ENCODE measurements around the gene FBXL20.
A peak's percentile ranks its signal among the peaks of the same experiment; 100 is the strongest.
"Not testable (repeated sequence)": the region's sequence is repeated elsewhere in the genome, so short reads cannot be mapped to it uniquely, and the experiment has no call there.

The FBXL20 gene

GRCh38 chr17:39284685-39285084, 116.7 kb downstream of the FBXL20 start:
- TF ChIP-seq, protein P1, sequence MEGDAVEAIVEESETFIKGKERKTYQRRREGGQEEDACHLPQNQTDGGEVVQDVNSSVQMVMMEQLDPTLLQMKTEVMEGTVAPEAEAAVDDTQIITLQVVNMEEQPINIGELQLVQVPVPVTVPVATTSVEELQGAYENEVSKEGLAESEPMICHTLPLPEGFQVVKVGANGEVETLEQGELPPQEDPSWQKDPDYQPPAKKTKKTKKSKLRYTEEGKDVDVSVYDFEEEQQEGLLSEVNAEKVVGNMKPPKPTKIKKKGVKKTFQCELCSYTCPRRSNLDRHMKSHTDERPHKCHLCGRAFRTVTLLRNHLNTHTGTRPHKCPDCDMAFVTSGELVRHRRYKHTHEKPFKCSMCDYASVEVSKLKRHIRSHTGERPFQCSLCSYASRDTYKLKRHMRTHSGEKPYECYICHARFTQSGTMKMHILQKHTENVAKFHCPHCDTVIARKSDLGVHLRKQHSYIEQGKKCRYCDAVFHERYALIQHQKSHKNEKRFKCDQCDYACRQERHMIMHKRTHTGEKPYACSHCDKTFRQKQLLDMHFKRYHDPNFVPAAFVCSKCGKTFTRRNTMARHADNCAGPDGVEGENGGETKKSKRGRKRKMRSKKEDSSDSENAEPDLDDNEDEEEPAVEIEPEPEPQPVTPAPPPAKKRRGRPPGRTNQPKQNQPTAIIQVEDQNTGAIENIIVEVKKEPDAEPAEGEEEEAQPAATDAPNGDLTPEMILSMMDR (IDR thresholded peaks at IDR 0.05; ENCODE audit: extremely low read depth, missing control alignments): no peak
- no peak for DNase-seq (ENCODE audit: low spot score)

GRCh38 chr17:39283896-39284295, 117.5 kb downstream of the FBXL20 start:
- no peak for DNase-seq (ENCODE audit: low spot score)
- TF ChIP-seq, protein P1 (IDR thresholded peaks at IDR 0.05; ENCODE audit: extremely low read depth, missing control alignments): no peak

- no peak for DNase-seq (ENCODE audit: low spot score)
- TF ChIP-seq, protein P1 (IDR thresholded peaks at IDR 0.05; ENCODE audit: extremely low read depth, missing control alignments): no peak
These were observed 118.3 kb downstream of the FBXL20 start for GRCh38 chr17:39283098-39283497.

- TF ChIP-seq, protein P1 (IDR thresholded peaks at IDR 0.05; ENCODE audit: extremely low read depth, missing control alignments): no peak
- no peak for DNase-seq (ENCODE audit: low spot score)
These were observed 119.6 kb downstream of the FBXL20 start for GRCh38 chr17:39281806-39282205.

- not testable (repeated sequence) for DNase-seq (ENCODE audit: low spot score)
These were observed 123.2 kb downstream of the FBXL20 start for GRCh38 chr17:39278246-39278645.

DNA sequence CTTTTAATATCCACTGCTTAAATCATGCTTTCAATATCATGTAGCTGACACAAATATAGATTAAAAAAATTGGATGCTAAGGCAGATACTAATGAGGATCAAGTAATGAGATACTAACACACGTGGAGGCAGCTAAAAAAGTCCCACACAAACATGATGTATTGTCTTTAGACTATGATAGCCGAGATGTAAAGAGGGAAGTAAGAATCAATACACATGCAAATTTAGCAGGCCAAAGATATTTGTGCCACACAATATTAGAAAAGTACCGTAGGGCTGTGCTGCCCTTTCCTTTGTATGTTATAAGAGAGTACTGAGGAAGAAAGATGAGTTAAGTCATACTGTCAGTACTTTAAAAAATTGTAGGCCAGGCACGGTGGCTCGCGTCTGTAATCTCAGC, 124.3 kb downstream of the FBXL20 start:
- TF ChIP-seq, protein P1 (IDR thresholded peaks at IDR 0.05; ENCODE audit: extremely low read depth, missing control alignments): no peak
- peak; percentile 25 for DNase-seq (ENCODE audit: low spot score)

- no peak for DNase-seq (ENCODE audit: low spot score)
- TF ChIP-seq, protein P1 (IDR thresholded peaks at IDR 0.05; ENCODE audit: extremely low read depth, missing control alignments): no peak
These were observed 125.3 kb downstream of the FBXL20 start for GRCh38 chr17:39276113-39276512.

DNA sequence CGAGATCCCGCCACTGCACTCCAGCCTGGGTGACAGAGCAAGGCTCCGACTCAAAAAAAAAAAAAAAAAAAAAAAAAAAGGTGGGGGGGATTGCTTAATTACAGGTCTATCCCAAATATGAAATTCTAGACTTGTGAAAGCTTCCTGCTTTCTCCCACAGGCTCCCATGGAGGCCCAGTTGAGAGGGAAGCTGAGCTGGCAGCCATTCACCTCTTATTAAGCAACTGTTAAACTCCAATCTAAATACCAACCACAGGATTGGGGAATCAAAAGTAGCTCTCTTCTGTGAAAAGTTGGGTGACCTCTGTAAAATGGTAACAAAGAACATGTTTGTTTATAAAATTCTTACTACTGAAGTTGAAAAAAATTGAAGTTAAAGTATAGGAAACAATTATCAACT, 129.9 kb downstream of the FBXL20 start:
- TF ChIP-seq, protein P1 (IDR thresholded peaks at IDR 0.05; ENCODE audit: extremely low read depth, missing control alignments): no peak
- DNase-seq (ENCODE audit: low spot score): no peak

Data from GM20000 (cell line).